Measurements from ENCODE around the gene SLC25A21. TPM values are rescaled to one million over a fixed set of nuclear protein-coding genes. Genes with fewer than 3 reads are reported as not detected.

The SLC25A21 gene
- total and polyA plus RNA-seq, 2 experiments from 2014 or later: 10.6 to 12.1 TPM

DNA sequence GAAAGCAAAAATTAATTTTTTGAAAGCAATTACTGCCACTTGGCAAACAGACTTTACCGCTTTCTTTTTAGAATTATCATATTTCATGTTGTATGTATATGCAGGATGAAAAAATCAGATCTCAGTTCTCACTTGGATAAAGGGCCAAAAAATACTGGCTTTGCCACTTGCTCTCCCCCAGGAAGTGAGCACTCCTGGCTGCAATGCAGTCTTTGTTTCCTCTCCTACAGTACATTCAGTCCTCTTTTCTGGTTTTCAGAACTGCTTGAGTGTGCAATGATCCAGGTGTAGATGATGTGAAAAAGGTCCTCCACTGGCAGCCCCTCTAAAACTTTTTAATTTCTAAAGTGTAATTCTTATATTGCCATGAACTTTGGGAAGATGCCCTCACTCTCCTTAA is 183.4 kb downstream of the SLC25A21 start:
- H3K4me2 ChIP-seq: no peak overlapping the region
- H3K27ac ChIP-seq (ENCODE audit: low read depth): no peak overlapping the region
- H3K4me3 ChIP-seq: no peak overlapping the region
- no peak overlapping the region for H2AFZ ChIP-seq
- H3K4me1 ChIP-seq (ENCODE audit: insufficient read depth): 0 out of 2 replicates have a peak, but pooled peaks cover 1% of the 10 kb centered on the region
- no peaks in the 10 kb centered on the region for H3K36me3 Mint-ChIP-seq (ENCODE audit: low read depth)
- H3F3A ChIP-seq (replicated peaks; ENCODE audit: low read depth): no peaks in the 10 kb centered on the region
- DNase-seq (ENCODE audit: low spot score) (no peak), ATAC-seq (no peak)
- no peak overlapping the region for H3K27ac Mint-ChIP-seq
- no peaks in the 10 kb centered on the region for H3K9me3 Mint-ChIP-seq
- H3K36me3 ChIP-seq (ENCODE audit: insufficient read depth): no peaks in the 10 kb centered on the region
- no peaks in the 10 kb centered on the region for H3K9me2 ChIP-seq (ENCODE audit: insufficient read depth)
- peaks cover 6% of the 10 kb centered on the region; the same call in 2 of the 3 replicates for H3K4me1 Mint-ChIP-seq
- TF ChIP-seq STAT1 (IDR thresholded peaks at IDR 0.05; ENCODE audit: unreplicated experiment) (no peak), POLR2AphosphoS5 (IDR thresholded peaks at IDR 0.05; ENCODE audit: low read depth) (no peak), EZH2 (IDR thresholded peaks at IDR 0.05; ENCODE audit: low read depth, unreplicated experiment) (no peak), NANOG (IDR thresholded peaks at IDR 0.05; ENCODE audit: borderline replicate concordance) (no peak), EZH2phosphoT487 (IDR thresholded peaks at IDR 0.05; ENCODE audit: unreplicated experiment) (no peak), JUNB (IDR thresholded peaks at IDR 0.05; ENCODE audit: unreplicated experiment) (no peak), CREB1 (CRISPR knock-in tag; IDR thresholded peaks at IDR 0.05; ENCODE audit: low read depth) (no peak), ZNF114 (CRISPR knock-in tag; IDR thresholded peaks at IDR 0.05) (no peak), REST (IDR thresholded peaks at IDR 0.05; ENCODE audit: unreplicated experiment) (no peak), ZNF331 (CRISPR knock-in tag; IDR thresholded peaks at IDR 0.05; ENCODE audit: low read depth) (no peak), ETS1 (IDR thresholded peaks at IDR 0.05) (no peak)
- TF ChIP-seq, protein P1, sequence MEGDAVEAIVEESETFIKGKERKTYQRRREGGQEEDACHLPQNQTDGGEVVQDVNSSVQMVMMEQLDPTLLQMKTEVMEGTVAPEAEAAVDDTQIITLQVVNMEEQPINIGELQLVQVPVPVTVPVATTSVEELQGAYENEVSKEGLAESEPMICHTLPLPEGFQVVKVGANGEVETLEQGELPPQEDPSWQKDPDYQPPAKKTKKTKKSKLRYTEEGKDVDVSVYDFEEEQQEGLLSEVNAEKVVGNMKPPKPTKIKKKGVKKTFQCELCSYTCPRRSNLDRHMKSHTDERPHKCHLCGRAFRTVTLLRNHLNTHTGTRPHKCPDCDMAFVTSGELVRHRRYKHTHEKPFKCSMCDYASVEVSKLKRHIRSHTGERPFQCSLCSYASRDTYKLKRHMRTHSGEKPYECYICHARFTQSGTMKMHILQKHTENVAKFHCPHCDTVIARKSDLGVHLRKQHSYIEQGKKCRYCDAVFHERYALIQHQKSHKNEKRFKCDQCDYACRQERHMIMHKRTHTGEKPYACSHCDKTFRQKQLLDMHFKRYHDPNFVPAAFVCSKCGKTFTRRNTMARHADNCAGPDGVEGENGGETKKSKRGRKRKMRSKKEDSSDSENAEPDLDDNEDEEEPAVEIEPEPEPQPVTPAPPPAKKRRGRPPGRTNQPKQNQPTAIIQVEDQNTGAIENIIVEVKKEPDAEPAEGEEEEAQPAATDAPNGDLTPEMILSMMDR (conservative IDR thresholded peaks at IDR 0.05; ENCODE audit: low read depth in 2 of 2): no peak
- TF ChIP-seq, protein P2, sequence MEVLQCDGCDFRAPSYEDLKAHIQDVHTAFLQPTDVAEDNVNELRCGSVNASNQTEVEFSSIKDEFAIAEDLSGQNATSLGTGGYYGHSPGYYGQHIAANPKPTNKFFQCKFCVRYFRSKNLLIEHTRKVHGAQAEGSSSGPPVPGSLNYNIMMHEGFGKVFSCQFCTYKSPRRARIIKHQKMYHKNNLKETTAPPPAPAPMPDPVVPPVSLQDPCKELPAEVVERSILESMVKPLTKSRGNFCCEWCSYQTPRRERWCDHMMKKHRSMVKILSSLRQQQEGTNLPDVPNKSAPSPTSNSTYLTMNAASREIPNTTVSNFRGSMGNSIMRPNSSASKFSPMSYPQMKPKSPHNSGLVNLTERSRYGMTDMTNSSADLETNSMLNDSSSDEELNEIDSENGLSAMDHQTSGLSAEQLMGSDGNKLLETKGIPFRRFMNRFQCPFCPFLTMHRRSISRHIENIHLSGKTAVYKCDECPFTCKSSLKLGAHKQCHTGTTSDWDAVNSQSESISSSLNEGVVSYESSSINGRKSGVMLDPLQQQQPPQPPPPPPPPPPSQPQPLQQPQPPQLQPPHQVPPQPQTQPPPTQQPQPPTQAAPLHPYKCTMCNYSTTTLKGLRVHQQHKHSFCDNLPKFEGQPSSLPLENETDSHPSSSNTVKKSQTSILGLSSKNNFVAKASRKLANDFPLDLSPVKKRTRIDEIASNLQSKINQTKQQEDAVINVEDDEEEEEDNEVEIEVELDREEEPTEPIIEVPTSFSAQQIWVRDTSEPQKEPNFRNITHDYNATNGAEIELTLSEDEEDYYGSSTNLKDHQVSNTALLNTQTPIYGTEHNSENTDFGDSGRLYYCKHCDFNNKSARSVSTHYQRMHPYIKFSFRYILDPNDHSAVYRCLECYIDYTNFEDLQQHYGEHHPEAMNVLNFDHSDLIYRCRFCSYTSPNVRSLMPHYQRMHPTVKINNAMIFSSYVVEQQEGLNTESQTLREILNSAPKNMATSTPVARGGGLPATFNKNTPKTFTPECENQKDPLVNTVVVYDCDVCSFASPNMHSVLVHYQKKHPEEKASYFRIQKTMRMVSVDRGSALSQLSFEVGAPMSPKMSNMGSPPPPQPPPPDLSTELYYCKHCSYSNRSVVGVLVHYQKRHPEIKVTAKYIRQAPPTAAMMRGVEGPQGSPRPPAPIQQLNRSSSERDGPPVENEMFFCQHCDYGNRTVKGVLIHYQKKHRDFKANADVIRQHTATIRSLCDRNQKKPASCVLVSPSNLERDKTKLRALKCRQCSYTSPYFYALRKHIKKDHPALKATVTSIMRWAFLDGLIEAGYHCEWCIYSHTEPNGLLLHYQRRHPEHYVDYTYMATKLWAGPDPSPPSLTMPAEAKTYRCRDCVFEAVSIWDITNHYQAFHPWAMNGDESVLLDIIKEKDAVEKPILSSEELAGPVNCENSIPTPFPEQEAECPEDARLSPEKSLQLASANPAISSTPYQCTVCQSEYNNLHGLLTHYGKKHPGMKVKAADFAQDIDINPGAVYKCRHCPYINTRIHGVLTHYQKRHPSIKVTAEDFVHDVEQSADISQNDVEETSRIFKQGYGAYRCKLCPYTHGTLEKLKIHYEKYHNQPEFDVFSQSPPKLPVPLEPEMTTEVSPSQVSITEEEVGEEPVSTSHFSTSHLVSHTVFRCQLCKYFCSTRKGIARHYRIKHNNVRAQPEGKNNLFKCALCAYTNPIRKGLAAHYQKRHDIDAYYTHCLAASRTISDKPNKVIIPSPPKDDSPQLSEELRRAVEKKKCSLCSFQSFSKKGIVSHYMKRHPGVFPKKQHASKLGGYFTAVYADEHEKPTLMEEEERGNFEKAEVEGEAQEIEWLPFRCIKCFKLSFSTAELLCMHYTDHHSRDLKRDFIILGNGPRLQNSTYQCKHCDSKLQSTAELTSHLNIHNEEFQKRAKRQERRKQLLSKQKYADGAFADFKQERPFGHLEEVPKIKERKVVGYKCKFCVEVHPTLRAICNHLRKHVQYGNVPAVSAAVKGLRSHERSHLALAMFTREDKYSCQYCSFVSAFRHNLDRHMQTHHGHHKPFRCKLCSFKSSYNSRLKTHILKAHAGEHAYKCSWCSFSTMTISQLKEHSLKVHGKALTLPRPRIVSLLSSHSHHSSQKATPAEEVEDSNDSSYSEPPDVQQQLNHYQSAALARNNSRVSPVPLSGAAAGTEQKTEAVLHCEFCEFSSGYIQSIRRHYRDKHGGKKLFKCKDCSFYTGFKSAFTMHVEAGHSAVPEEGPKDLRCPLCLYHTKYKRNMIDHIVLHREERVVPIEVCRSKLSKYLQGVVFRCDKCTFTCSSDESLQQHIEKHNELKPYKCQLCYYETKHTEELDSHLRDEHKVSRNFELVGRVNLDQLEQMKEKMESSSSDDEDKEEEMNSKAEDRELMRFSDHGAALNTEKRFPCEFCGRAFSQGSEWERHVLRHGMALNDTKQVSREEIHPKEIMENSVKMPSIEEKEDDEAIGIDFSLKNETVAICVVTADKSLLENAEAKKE (CRISPR knock-in tag; IDR thresholded peaks at IDR 0.05): no peak
- H3K27me3 ChIP-seq (ENCODE audit: insufficient read depth): no peaks in the 10 kb centered on the region
- H3K4me3 Mint-ChIP-seq: no peak overlapping the region
- no peaks in the 10 kb centered on the region for H3K79me2 ChIP-seq (replicated peaks; ENCODE audit: insufficient read depth)
- peaks cover 2% of the 10 kb centered on the region for H3K27me3 Mint-ChIP-seq (ENCODE audit: insufficient read depth, low read depth, poor library complexity)
- no peaks in the 10 kb centered on the region for H4K20me1 ChIP-seq (replicated peaks; ENCODE audit: insufficient read depth)

Measured in GM23338 (cell line).